HG02852 (cell line): ENCODE measurements around the gene MYO18B.
A peak's percentile ranks its signal among the peaks of the same experiment; 100 is the strongest.

Experiments
- ATAC-seq: cut with Tn5 transposase; IDR thresholded peaks from one replicate; pipeline ENCODE4 v1.9.1; 2021; ENCODE audit warnings: mild to moderate bottlenecking, moderate library complexity; ENCODE audit not compliant: unreplicated experiment

Gene MYO18B

GRCh38 chr22:25748704-25749103 lies 6.7 kb downstream of the MYO18B start:
- ATAC-seq = no peak

- ATAC-seq = peak; percentile 79
These were observed 7.6 kb downstream of the MYO18B start for GRCh38 chr22:25749420-25750169.

GRCh38 chr22:25750569-25751173 lies 8.7 kb downstream of the MYO18B start:
- no peak for ATAC-seq

DNA sequence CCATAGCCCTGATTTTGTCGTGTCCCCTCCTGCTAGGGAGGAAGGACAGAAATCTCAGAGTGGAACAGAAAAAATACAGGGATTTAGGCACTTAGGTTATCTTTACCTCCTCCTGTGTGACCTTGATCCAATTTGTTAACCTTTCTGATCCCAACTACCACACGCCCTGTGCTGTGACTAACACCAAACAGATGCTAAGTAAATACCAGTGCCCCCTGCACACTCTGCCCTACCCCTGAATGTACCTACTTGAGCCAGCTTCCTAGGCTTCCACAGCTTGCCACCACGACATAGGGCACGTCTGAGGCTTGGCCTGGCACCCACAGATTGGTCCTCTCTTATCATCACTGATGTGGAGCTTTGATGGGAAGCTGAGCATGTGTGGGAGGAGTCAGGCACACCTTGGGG lies 9.2 kb downstream of the MYO18B start:
- ATAC-seq = no peak

DNA sequence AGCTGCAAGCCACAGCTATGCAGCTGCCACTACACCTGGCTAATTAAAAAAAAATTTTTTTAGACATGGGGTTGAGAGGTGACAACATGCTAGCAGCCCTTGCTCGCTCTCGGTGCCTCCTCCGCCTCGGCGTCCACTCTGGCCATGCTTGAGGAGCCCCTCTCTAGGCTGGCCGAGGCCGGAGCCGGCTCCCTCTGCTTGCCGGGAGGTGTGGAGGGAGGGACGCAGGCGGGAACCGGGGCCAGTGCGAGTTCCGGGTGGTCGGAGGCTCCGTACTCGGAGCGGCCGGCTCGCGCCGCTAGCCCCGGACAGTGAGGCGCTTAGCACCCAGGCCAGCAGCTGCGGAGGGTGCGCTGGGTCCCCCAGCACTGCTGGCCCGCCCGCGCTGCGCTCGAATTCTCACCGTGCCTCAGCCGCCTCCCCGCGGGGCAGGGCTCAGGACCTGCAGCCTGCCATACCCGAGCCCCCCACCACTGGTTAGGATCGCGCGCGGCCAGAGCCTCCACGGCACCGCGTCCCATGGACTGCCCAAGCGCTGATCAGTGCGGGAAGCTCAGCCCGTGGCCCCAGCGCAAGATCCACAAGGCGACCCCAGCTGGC lies 10.7 kb downstream of the MYO18B start:
- ATAC-seq = no peak

- no peak for ATAC-seq
These were observed 11.3 kb downstream of the MYO18B start for GRCh38 chr22:25753252-25753651.

DNA sequence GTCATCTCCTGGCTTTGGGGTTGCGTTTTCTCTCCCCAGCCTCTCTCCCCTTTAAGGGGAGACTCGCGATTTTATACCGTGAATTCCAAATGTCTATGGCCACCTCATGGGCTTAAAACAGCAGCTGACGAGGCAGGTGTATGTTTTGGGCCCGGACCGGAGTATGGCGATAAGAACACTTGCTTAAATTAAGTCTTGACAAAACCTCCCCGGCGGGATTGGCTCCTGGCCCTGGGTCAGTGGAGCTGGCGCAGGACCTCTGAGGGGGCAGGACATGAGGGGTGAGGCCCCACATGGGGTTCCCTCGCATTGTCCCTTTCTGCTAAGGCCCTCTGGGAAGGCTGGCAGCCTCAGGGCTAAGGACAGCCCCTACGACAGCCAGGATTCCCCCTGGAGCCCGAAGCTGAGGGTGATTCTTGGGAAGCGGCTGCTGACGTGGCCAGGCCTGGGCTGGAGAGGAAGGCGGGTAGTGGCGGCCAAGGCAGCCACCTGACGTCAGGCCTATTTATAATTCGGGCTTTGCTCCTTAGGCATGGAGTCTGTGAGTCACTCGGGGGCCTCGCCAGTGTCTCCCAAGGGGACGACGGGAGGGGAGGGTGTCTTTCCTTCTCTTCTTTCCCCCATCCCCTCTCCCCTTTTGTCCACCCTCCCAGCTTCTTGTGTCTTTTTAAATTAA lies 12.7 kb downstream of the MYO18B start:
- no peak for ATAC-seq

- ATAC-seq = no peak
These were observed 15.7 kb downstream of the MYO18B start for GRCh38 chr22:25757686-25758085.

DNA sequence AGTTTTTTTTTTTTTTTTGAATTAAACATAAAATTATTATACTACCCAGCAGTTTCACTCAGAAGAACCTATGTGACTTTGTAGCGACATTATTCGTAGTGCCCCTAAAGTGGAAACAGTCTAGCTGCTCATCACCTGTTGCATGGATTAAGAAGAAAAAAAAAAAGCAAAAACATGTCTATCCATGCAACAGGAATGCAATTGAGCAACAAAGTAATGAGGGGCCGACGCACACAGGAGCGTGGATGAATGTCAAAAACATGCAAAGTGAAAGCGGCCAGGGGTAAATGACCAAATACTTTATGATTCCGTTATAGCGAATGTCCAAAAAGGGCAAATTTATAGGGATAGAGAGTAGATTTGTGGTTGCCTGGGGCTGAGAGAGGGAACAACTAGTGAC lies 16.3 kb downstream of the MYO18B start:
- ATAC-seq = no peak

DNA sequence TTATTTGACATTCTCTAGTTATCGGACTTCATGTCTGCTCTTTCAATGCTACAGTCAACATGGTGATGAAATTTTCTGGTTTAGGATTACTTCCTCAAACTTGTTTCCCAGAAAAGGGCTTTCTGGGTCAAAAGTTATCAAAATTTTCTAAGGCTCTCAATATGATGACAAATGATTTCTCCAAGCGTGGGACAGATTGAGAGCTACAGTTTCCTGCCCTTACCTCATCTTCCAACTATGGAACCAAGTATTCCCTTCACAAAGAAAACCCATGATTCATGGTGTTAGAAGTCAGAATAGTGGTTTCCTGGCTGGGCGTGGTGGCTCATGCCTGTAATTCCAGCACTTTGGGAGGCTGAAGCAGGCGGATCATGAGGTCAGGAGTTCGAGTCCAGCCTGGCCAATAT lies 17.8 kb downstream of the MYO18B start:
- ATAC-seq = no peak

DNA sequence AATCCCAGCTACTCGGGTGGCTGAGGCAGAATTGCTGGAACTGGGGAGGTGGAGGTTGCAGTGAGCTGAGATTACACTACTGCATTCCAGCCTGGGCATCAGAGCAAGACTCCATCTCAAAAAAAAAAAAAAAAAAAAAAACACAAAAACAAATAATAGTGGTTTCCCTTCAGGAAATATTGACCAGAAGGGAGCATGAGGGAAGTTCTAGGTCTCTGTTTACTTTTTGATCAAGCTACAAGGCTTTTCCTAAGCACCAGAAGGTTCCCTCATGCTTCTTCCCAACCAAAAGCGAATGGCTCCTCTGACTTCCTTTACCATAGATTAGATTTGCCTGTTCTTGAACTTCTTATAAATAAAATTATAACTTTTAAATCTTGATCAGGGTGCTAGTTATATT lies 18.3 kb downstream of the MYO18B start:
- ATAC-seq = no peak

DNA sequence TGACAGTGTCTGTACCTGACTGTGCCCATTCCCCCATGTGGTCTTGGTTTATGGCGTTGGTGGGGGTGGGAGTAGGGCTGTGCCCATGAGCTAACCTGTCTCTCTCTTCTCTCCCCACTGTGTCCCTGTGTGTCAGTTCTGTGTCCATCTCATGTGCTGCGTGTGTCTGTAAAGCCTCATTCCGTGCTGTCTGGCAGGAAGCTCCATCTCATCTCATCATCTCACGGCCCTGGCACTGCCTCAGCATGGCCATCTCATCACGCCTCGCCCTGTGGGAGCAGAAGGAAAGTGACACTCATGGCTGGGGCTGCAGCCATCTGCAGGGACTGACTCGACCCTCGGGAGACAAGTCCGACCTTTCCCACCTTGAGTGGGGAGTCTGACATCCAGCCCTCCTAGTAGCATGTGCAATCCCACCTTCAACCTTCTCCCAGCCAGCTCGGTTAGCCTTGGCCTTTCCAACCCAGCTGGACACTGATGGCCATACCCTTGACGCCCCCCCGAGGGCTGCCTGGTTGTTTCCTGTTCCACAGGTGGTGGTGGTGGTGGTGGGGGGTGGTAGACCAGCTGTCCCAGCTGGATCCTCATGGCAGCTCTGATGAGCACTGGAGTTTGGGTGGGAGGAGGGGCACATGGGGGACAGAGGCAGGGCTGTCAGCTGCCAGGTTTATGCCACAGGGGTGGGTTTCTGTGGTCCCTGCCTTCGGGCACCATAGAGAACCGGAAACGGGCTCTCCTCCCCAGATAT lies 19.0 kb downstream of the MYO18B start:
- no peak for ATAC-seq

DNA sequence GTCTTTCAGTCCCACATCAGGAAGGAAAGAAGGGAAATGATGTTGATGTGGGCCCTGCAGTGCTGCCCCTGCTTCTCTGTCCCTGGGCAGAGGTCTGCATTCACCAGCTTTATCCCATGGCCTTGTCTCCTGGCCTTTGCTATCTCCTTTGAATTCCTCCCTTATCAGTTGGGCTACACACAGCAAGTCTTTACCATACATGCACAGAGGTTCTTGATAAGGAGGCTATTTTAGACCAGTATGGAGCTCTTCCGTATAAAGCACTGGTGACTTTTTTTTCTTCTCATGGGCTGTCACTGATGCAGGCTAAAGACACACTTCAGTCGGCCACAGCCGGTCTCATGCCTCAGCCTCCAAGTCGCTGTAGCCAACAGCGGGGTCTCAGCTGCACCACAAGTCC lies 20.2 kb downstream of the MYO18B start:
- ATAC-seq = no peak

DNA sequence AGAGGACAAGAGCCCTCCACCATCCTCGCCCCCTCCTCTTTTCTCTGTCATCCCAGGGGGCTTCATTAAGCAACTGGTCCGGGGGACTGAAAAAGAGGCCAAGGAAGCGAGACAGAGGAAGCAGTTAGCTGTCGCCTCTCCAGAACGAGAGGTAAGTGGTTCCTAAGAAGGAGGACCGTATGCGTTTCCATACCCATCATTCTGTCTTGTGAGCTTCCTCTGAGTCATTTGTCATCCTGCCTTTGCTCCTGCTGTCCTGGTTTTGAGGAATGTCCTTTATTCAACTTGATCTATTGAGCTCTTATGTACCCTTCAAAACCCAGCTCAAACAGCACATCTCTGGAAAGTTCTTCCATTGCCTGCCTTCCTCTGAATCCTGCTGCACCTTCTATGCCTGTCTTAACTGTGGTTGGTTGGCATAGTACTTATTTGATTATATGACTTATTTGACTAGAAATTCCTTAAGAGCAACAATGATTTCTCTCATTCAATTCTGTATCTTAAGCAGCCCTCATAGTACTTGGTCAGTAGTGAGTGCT lies 21.3 kb downstream of the MYO18B start:
- no peak for ATAC-seq

- ATAC-seq = no peak
These were observed 22.5 kb downstream of the MYO18B start for GRCh38 chr22:25764270-25765015.

DNA sequence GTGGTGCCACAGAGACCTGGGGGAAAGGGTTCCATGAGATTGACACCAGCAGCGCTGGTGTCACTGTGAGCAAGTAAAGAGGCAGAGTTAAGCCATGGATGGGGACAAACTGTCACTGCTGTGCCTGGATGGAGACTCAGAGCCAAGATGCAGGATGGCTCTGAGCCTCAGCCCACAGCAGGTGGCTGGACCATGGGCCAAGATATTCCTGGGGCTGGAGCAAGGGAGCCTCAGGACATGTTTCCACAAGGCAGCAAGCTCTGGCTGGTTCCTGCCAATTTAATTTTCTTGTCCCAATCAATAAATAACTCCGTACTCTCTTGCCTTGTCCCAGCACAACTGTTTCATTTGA lies 23.0 kb downstream of the MYO18B start:
- ATAC-seq = no peak

DNA sequence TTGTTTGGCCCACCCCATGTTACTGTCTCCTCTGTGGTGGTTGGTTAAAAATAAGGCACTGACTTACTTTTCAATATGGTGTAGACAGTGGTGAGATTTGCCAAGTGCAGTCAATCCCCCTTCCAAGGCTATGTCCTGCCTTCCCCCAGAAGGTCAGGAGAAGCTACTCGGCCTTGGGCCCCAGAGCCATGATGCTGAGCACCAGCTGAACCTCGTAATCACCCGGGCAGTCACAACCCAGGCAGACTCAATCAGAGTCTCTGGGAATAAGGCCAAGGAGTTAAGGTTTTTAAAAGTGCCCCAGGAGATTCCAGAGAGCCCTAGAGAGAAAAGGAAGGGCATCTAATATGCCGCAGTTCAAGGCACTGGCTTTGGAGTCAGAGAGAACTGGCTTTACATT lies 23.8 kb downstream of the MYO18B start:
- no peak for ATAC-seq

GRCh38 chr22:25766418-25766817 lies 24.4 kb downstream of the MYO18B start:
- no peak for ATAC-seq

GRCh38 chr22:25770333-25770732 lies 28.3 kb downstream of the MYO18B start:
- no peak for ATAC-seq

DNA sequence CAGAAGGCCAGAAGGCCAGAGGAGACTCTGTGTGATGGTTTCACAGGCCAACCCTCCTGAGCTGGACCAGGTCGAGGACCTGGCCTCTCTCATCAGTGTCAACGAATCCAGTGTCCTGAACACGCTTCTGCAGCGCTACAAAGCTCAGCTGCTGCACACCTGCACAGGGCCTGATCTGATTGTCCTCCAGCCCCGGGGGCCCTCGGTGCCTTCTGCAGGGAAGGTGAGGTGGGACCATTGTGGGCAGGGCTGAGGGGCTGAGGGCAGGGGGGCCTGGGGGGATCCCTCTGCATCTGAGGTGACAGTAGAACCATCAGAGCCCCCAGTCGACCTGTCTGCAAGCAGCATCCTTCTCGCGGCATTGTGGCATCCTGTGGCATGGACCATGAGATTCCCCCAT lies 30.3 kb downstream of the MYO18B start:
- no peak for ATAC-seq
